NCI-H524 treated with DMSO at 0.1 percent for 48 hours (cell line): ENCODE data around the gene FRMPD4.
"Not testable (repeated sequence)": the region's sequence is repeated elsewhere in the genome, so short reads cannot be mapped to it uniquely, and the experiment has no call there.

ENCODE experiments used
- DNase-seq: peaks from one replicate; lab custom pipeline; 2025; lab: John Stamatoyannopoulos, UW

FRMPD4 gene

DNA sequence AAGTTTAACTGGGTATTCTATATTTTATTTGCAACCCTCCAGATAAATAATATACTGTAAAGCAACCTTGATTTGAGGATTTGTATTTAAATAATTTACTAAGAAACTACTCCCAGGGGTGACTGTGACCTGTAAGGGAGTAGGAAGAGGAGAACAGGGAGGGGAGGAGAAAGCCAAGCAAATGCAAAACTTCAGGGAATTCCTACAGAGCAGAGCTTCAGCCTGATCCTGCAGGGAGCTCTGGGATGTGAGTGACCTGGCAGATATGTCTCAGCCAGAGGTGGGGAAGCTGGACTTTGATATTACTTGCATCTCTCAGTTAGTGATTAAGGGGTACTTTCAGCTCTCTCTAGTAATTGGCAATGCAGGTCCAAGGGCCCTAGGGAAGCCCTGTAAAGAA lies 302.0 kb downstream of the FRMPD4 start:
- no peak for DNase-seq

DNA sequence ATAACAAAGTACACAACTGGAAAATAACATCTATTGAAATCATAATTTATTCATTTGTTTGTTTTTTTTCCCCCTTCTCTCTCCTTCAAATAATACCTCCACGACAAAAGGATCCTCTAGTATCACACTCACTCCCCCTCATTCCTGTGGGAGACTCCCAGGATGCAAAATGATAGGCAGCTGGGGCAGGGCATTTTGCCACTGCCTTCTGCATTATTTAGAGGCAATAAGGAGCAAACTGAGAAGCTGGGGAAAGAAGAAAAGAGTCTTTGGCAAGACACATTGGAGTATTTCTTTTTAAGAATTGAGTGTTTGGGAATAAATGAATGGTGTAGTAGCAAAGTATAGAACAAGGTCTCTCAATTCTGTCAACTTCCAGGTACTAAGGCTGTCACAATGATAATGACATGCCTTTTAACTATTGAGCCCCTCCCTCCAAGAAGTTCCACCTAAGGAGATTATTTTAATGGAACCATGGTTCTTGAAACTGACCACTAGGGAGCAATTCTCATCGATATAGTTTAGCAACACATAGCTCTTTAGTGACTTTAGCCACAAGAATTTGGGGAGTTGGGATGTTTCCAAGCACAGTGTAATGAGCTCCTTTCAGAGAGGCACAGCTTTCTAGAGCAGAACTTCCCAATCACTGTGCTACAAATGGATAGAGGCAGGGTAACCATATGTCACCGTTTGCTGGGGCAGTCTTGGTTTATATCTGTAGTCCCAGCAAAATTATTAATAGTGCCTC lies 303.3 kb downstream of the FRMPD4 start:
- DNase-seq, result no peak

DNA sequence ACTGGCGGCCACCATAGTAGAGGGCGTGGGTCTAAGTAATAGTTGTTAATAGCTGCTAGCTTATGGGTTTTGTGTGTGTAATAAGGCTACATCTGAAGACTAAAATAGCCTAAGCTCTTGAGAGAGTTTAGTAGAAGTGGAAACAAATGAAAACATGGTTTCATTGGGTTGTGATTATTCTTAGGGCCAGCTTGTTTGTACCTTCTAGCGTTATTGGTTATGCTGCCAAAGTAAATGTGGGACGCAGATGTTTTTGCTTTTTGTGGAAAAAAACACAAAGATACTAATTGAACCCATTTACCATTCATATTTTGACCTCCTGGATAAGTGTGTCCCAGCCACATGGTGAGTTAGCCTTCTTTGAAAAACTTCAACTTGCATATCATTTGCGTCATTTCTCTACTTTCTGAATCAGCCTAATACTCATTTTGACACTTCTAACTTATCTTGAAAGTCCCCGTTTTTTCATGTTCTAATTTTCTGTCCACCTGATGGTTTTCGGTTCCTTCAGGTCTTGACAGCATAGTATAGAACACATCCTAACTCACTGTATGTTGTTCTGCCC lies 305.3 kb downstream of the FRMPD4 start:
- DNase-seq, result no peak

DNA sequence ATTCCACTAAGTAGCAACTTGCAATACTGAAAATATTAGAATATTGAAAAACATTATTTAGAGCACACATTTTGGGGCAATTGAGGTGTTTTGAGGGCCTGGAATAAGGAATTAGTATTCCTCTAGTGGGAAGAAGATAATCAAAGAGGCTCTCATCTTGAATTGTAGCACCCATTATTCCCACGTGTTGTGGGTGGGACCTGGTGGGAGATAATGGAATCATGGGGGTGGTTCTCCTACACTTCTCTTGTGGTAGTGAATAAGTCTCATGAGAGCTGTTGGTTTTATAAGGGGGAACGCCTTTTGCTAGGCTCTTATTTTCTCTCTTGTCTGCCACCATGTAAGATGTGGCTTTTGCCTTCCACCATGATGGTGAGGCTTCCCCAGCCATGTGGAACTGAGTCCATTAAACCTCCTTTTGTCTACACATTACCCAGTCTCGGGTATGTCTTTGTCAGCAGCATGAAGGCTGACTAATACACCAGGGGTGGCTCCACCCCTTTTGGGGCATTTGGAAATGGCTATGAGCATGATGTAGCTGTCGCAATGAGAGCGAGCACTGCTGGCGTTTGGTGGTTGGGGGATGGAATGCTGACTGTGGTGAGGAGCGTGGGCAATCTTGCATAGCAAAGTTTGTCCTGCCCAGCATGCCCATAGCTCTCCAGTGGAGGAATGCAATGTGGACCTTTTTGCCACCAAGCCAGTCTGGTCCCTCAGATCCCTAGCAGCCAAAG lies 308.2 kb downstream of the FRMPD4 start:
- DNase-seq, result no peak

DNA sequence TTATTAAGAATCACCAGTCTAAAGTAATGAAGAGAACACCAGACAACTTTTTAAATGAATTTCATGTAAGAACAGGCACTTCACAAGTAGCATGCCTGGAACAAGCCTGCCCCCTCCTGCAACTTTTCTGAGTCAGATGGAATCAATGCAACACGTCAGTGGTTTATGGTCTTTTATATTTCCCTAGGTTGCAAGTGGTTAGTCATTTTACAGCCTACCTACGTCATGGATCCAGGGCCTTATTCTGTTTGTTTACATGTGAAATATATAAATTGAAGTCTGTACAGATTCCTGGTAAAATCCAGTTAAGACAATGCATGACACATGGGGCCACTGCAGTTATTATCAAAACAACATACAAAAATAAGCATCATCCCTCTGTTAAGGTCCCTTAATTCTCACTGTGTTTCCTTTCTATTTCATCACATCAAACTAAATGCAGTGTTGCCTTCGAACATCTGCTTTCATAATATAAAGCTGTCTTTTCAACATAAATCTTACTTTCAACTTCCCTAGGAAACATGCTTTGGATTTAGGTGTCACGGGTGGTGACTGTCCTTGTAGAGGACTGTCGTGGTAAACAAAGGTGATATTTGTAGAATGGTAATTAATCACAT lies 309.3 kb downstream of the FRMPD4 start:
- no peak for DNase-seq

DNA sequence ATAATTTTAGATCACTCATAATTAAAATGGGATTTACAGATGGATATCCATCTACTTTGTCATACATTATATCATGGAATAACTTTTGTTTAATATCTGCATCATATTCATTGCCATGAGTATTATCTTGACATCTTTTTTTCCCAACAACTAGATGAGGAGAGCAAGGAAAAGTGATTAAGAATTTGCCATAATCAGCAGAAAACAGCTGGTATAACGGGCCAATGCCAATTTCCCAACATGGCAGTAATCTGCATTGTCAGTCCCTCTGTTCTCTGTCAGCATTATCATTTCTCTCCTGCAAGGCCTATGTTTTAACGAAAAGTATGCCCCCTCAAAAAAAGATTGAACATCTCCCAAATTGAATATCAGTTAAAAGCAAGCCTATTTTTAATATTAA lies 314.0 kb downstream of the FRMPD4 start:
- DNase-seq, result no peak

DNA sequence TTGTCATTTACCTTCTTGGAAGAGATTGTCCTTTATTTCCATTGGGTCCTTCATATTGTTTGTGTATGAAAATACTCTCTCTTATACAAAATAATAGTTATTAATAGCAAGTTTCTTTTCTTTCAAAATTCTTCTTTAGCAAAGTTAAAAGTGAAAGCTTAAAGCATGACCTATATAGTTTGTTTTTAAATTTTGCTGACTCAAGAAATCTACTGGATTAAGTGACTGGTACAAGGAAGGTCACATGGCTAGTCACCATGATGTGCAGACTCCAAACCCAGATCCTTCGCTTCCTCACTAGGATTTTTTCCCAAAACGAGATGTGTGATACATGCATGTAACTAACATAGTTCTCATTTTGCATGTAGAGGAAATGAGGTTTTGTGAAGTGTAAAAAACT lies 322.7 kb downstream of the FRMPD4 start:
- no peak for DNase-seq

DNA sequence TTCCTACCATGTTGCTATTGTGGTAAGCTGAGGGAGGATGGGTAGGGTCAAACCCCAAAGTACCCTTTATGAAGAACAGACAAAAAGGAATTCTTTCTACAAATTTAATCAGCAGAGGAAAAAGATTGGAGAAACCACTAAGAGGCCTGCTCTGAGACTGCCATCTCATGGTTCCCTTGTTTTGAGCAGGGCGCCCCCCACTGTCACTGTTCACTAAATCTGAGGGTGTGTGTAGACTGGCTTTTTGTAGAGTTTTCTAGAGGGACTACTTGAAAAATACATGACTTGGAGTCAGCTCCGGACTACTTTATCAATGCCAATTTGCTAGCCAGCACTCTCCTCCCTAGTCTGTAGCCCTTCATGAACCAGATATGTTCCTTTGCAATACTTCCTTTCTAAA lies 324.8 kb downstream of the FRMPD4 start:
- no peak for DNase-seq

DNA sequence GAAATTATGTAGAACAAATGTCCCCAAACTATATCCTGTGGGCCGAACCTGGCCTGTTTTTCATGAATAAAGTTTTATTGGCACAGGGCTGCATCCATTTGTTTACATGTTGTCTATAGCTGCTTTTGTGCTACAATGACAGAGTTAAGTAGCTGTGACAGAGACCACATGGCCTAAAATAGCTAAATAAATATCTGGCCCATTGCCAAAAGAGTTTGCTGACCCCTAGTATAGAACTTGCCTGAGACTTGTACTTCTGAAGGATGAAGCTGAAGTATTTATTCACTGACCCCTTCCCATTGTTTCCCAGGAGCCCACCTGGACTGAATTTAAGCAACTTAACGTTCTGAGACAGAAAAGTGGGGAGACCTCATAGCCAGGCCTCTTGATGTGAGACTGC lies 325.6 kb downstream of the FRMPD4 start:
- no peak for DNase-seq

DNA sequence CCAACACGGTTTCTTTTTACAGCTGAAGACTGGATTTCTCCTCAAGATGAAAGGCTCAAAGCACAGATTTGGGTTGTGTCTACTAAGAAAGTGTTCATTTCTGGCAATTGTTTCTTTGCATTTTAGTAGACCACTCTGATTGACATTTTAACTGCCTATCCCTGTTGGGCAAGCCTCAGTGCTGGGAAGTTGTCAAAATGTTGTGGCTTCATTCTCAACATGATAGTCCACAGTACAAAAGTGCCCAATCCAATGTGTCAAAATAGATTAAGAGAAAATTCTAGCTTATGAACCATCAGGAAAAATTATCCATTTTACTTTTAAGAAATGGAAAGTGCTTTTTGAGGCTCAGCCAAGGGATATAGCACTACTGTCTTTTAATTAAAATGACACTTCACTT lies 329.0 kb downstream of the FRMPD4 start:
- no peak for DNase-seq

DNA sequence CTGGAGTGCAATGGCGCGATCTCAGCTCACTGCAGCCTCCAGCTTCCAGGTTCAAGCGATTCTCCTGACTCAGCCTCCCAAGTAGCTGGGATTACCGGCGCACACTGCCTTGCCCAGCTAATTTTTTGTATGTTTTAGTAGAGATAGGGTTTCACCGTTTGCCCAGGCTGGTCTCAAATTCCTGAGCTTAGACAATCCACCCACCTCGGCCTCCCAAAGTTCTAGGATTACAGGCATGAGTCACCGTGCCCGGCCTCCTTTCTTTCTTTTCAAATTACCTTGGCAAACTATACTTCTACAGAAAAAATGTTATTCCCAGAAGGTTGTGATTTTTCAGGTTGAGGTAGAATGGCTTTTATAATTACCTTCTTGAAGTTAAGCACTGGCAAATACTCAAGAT lies 331.0 kb downstream of the FRMPD4 start:
- DNase-seq, result no peak

DNA sequence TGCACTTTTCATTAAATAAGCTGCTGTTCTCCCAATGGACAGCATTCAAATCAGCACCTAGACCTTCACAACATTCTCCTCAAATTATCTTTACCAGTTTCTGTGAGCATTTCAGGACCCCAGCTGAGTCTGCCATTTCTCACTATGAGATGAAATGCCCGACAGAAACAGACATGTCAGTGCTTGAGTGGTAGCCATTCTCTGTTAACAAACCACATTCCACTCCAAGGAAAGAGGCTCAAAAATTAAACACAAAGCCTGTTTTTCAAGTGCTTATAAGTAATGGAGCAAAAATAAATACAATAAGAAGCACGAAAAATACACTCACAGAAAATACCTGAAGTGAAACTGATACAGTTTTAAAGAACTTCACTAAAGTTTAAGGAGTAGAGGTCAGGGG lies 332.8 kb downstream of the FRMPD4 start:
- no peak for DNase-seq

DNA sequence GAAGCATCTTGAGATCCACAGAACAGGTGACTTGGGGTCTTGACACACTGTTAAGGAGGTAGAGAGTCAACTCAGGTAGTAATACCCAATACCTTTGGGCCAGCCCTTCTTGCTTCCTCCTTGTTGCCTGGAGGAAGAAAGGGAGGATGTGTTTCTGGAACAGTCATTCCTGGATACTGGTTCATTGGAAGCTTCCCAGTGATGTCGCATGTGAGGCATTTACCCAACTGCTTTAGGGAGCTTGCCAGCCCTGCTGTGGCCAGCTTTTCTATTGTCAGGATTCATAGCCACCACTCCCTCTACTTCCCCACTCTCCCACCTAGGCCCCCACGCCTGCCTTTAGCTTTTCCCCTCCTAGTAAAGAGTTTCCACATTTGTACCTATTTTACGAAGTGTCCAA lies 342.7 kb downstream of the FRMPD4 start:
- no peak for DNase-seq

DNA sequence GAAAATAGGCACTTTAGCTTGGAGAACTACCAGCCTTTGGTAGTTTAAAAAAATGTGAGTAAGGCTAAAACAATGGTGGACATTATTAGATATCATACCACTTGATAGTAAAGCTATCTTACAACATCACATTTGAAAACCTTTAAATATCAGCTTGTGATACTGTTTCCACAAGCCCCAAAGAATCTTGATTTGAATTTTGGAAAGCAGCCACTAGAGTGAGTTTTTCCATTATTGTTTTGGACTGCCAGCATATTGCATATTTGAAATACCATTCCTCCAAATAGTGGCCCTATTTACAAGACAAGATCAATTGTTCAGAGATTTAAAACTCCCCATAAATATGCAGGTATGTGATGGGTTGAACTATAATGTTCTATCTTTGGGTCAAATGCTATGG lies 349.9 kb downstream of the FRMPD4 start:
- DNase-seq, result no peak

DNA sequence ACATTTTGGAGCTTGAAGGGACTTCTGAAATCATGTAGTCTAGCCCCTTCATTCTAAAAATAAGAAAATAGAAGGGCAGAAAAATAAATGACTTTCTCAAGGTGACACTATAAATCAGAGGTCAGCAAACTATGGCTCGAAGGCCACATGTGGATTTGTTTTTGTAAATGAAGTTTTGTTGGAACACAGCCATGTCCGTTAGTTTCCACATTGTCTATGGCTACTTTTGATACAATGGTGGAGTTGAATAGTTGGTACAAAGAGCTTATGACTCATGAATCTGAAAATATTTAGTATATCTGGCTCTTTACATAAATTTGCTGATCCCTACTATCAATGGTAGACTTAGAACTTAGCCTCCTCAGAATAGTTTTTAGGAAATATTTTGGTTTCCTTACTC lies 350.5 kb downstream of the FRMPD4 start:
- DNase-seq, result no peak

DNA sequence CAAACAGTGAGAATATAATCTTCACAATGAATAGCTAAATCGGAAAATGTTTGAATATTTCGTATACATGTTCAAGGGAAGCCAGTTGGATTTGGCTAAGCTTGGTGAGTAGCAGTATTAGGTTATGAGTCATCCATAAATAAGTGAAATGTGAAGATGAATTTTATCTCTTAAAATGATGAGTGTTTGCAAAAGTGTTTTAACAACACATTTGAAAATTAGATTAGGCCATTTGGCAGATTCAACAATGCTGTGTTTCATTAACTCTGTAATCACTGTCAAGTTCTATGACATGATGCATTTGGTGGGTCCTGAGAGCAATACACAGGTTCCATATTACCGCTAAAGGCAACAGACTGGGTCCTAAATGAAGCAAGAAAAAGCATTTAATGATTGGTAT lies 351.1 kb downstream of the FRMPD4 start:
- DNase-seq, result no peak

DNA sequence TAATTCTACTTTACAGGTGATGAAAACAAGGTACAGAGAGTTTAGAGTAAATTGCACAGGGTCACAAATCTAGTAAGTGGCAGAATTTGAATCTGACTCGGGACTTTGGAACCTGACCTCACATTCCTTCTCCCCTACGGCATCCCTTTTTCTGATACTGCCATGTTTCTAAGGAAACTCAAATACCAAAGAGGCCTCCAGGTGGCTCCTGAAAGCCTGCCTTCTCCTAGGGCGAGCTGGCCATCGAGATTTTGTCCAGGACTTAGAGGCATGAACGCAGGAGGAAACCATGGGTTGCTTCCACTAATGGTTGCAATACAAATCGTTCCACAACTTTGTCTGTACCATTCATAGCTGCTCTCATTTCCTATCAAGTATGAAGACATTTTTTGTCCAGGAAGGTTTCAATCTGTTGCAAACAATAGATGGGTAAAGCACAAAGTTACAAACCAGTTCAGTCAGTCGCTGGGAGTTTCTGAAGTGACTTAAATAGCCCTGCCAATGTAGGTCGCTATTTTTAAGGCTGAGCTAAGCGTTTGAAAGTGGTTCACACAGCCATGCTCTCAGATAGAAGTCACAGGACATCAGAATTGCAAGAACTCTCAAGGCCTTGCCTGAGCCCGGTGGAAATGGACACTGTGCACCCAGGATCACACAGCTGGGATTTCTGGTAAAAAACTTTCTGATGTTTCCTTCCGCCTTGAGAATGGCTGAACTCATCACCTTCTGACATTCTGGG lies 356.3 kb downstream of the FRMPD4 start:
- DNase-seq, result no peak

DNA sequence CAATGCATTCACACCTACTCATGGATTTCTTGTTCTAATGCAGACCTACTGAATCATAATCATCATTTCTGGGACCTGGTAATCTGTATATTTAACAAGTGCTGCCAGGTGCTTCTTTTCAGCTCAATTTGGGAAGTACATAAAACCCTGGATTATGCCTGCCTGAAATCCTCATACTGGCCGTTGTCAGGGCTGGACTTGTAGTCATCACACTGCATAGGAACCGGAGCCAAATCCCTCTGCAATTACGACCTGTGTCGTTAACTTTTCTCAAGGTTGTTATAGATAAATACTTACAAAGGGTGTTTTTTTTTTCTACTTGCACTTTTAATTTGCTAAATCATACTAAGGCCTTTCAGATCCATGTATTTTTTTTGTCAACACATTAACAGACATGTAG lies 358.1 kb downstream of the FRMPD4 start:
- DNase-seq, result no peak

DNA sequence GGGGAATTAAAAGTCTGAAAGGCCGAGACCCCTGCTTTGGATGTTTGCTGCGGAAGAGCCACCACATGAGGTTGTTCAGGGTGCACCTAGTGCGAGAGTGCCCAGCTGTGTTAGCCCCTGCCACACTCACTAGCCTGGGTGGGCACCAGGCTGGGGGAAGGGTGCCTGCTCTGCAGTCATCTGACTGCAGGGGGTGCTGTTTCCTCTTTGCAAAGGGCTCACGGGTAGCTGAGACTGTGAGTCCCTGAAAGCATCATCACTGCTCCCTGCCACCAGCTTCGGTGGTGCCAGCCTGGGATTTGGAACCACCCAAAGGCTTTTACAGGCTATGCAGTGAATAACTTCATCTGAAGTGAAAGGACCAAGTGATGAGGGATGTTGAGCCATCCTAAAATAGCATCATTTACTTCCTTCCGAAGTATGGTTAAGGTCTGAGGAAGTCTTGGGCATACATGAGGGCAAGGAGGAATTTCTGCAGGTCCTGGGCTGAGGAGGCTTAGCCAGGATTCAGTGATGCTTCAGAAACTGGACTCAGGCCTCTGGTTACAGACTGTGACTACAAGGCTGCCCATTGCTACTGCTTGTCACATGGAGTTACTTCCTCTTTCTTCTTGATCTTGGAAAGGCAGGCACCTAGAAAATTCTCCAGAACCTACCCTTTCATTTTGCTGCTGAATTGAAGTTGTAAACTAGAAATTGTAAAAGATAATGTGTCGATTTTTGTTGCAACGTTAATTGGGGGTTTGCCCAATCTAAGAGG lies 359.7 kb downstream of the FRMPD4 start:
- DNase-seq, result no peak

DNA sequence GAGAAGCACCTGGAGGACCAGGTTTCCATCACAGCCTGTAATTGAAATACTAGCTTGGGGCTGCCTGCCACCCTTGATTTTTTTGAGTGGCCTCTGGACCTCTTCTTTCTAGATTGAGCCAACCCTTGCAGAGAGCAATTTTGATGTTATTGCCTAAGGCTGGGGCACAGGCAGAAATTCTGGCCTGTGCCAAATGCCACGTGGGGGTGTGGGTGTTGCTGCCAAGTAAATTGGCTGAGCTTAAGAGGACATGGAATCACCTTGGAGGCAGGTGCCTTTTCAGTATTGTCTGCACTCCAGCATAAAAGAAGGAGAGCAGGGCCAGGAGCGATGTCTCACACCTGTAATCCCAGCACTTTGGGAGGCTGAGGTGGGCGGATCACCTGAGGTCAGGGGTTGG lies 366.9 kb downstream of the FRMPD4 start:
- DNase-seq, result no peak

DNA sequence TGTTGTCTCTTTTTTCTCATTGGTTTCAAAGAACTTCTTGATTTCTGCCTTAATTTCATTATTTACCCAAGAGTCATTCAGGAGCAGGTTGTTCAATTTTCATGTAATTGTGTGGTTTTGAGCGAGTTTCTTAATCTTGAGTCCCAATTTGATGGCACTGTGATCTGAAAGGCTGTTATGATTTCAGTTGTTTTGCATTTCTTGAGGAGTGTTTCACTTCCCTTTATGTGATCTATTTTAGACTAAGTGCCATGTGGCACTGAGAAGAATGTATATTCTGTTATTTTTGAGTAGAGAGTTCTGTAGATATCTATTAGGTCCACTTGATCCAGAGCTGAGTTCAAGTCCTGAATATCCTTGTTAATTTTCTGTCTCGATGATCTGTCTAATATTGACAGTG lies 377.1 kb downstream of the FRMPD4 start:
- not testable (repeated sequence) for DNase-seq

DNA sequence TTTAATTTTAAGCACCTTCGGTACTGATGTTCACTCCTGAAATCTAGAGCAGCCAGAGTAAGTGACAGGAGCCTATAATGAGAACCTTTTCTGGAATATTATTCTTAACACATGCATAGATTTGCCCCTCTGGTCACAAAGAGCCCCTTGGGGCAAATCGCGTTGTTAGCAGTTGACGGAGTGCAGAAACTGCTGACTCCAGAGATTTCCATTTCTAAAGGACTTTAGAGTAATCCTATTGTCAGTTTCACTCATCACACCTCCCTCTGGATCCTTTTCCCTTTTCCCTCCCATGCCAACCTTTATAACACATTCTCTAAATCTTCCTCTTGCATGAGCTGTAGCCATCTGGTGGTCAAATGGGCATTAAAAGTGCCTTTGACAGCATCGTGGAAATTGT lies 388.0 kb downstream of the FRMPD4 start:
- peak; percentile 24 for DNase-seq
